ENCODE data around the gene GALNT10. TPM values are rescaled to one million over a fixed set of nuclear protein-coding genes. Genes with fewer than 3 reads are reported as not detected.
A peak's percentile ranks its signal among the peaks of the same experiment; 100 is the strongest.

The GALNT10 gene
- polyA plus RNA-seq, 2 of the 4 experiments (the other 2 are of a cell fraction), result 110 to 156 TPM

DNA sequence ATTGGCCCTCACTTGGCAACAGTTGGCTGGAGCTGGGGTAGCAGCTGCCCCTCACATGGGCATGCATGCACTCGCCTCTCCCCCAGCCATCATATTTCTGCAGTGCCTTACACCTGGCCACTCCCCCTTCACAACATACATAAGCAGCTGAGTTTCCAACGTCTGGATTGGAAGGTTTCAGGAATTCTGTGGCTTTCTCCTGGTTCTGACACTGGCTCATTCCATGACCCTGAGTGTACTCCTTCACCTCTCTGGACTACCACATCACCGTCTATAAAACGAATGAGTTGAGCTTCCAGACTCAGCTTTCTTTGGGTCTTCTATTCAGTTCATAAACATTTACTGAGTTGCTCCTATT, 84.3 kb downstream of the GALNT10 start:
- no peak for FAIRE-seq
- CTCF ChIA-PET, result no interaction called here
- DNase-seq (ENCODE audit: low read depth in 1 of 2, low spot score in 1 of 2), result no peak
- no peak overlapping the region for H3K4me2 ChIP-seq
- TF ChIP-seq, protein P1, sequence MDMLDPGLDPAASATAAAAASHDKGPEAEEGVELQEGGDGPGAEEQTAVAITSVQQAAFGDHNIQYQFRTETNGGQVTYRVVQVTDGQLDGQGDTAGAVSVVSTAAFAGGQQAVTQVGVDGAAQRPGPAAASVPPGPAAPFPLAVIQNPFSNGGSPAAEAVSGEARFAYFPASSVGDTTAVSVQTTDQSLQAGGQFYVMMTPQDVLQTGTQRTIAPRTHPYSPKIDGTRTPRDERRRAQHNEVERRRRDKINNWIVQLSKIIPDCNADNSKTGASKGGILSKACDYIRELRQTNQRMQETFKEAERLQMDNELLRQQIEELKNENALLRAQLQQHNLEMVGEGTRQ (IDR thresholded peaks at IDR 0.05), result no peak
- no peak for TF ChIP-seq JUN (IDR thresholded peaks at IDR 0.05)
- TF ChIP-seq MAZ (IDR thresholded peaks at IDR 0.05; ENCODE audit: borderline replicate concordance, low read depth, low read length), result no peak
- no peak for TF ChIP-seq POLR2A (IDR thresholded peaks at IDR 0.05; ENCODE audit: low read length)
- TF ChIP-seq CHD2 (IDR thresholded peaks at IDR 0.05; ENCODE audit: low read length, partially characterized antibody), result no peak
- TF ChIP-seq CHD4 (IDR thresholded peaks at IDR 0.05; ENCODE audit: borderline replicate concordance), result no peak
- TF ChIP-seq, protein P2, sequence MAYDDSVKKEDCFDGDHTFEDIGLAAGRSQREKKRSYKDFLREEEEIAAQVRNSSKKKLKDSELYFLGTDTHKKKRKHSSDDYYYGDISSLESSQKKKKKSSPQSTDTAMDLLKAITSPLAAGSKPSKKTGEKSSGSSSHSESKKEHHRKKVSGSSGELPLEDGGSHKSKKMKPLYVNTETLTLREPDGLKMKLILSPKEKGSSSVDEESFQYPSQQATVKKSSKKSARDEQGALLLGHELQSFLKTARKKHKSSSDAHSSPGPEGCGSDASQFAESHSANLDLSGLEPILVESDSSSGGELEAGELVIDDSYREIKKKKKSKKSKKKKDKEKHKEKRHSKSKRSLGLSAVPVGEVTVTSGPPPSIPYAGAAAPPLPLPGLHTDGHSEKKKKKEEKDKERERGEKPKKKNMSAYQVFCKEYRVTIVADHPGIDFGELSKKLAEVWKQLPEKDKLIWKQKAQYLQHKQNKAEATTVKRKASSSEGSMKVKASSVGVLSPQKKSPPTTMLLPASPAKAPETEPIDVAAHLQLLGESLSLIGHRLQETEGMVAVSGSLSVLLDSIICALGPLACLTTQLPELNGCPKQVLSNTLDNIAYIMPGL (CRISPR knock-in tag; IDR thresholded peaks at IDR 0.05; ENCODE audit: borderline replicate concordance), result no peak
- TF ChIP-seq POLR2AphosphoS2 (conservative IDR thresholded peaks at IDR 0.05; ENCODE audit: low read length), result no peak
- no peak for TF ChIP-seq MYC (IDR thresholded peaks at IDR 0.05; ENCODE audit: borderline replicate concordance, low read length)
- TF ChIP-seq, protein P3, sequence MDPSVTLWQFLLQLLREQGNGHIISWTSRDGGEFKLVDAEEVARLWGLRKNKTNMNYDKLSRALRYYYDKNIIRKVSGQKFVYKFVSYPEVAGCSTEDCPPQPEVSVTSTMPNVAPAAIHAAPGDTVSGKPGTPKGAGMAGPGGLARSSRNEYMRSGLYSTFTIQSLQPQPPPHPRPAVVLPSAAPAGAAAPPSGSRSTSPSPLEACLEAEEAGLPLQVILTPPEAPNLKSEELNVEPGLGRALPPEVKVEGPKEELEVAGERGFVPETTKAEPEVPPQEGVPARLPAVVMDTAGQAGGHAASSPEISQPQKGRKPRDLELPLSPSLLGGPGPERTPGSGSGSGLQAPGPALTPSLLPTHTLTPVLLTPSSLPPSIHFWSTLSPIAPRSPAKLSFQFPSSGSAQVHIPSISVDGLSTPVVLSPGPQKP (IDR thresholded peaks at IDR 0.05; ENCODE audit: low read depth, low read length), result no peak
- TF ChIP-seq HOXB5 (CRISPR knock-in tag; IDR thresholded peaks at IDR 0.05), result no peak
- TF ChIP-seq FOSB (CRISPR knock-in tag; IDR thresholded peaks at IDR 0.05), result no peak
- TF ChIP-seq ZC3H11A (IDR thresholded peaks at IDR 0.05), result no peak
- TF ChIP-seq FOXS1 (CRISPR knock-in tag; IDR thresholded peaks at IDR 0.05), result no peak
- no peak for TF ChIP-seq RNF2 (IDR thresholded peaks at IDR 0.05; ENCODE audit: borderline replicate concordance, low read depth)
- peaks cover 72% of the 10 kb centered on the region for H3K4me1 ChIP-seq
- no peaks in the 10 kb centered on the region for H3K9me3 ChIP-seq
- WGBS (ENCODE audit: missing lambda C conversion rate), result 58% methylated on average over 4 of the region's 4 CpGs
- POLR2A ChIA-PET, result no interaction called here
- peak overlapping the region in 1 of 2 experiments; percentile 81; a peak in 2 of 6 replicates for H3K27ac ChIP-seq
- 0 out of 6 replicates have a peak, but pooled peaks of 1 of the 2 experiments have one; percentile 8 for ATAC-seq
- no peak overlapping the region for H3K4me3 ChIP-seq

DNA sequence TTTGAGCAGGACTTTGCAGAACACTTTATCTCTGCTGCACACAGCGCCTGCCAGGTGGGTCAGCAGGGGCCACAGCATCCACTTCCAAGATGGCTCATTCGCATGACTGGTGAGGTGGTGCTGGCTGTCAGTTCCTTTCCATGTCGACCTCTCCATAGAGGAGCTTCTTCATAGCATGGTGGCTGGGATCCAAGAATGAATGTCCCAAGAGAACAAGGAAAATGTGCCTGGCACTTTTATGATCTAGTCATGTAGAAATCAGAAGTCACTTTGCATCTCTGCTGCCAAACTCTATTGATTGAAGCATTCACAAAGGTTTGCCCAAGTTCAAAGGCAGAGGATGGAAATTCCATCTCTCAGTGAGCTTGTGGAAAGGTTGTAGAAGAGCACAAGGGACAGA, 85.0 kb downstream of the GALNT10 start:
- FAIRE-seq, result no peak
- Histone ChIP-seq H3K4me3 (no peak overlapping the region), H3K27ac (peak overlapping the region in 1 of 2 experiments; percentile 81; a peak in 2 of 6 replicates), H3K4me1 (peaks cover 72% of the 10 kb centered on the region), H3K9me3 (no peaks in the 10 kb centered on the region), H3K4me2 (no peak overlapping the region)
- DNase-seq (ENCODE audit: low read depth in 1 of 2, low spot score in 1 of 2), result no peak
- ChIA-PET CTCF (interaction anchor here (1.1 kb wide), 1 partner anchor 328 kb away, joined by 3 read pairs; no protein-coding TSS in a partner anchor), POLR2A (no interaction called here)
- 73% methylated on average over 3 of the region's 3 CpGs for WGBS (ENCODE audit: missing lambda C conversion rate)
- no peak for ATAC-seq
- TF ChIP-seq, protein P4, sequence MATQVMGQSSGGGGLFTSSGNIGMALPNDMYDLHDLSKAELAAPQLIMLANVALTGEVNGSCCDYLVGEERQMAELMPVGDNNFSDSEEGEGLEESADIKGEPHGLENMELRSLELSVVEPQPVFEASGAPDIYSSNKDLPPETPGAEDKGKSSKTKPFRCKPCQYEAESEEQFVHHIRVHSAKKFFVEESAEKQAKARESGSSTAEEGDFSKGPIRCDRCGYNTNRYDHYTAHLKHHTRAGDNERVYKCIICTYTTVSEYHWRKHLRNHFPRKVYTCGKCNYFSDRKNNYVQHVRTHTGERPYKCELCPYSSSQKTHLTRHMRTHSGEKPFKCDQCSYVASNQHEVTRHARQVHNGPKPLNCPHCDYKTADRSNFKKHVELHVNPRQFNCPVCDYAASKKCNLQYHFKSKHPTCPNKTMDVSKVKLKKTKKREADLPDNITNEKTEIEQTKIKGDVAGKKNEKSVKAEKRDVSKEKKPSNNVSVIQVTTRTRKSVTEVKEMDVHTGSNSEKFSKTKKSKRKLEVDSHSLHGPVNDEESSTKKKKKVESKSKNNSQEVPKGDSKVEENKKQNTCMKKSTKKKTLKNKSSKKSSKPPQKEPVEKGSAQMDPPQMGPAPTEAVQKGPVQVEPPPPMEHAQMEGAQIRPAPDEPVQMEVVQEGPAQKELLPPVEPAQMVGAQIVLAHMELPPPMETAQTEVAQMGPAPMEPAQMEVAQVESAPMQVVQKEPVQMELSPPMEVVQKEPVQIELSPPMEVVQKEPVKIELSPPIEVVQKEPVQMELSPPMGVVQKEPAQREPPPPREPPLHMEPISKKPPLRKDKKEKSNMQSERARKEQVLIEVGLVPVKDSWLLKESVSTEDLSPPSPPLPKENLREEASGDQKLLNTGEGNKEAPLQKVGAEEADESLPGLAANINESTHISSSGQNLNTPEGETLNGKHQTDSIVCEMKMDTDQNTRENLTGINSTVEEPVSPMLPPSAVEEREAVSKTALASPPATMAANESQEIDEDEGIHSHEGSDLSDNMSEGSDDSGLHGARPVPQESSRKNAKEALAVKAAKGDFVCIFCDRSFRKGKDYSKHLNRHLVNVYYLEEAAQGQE (IDR thresholded peaks at IDR 0.05), result no peak
- TF ChIP-seq EHMT2 (IDR thresholded peaks at IDR 0.05; ENCODE audit: low read depth) (no peak), RARB (CRISPR knock-in tag; IDR thresholded peaks at IDR 0.05) (no peak)
- TF ChIP-seq, protein P2 (CRISPR knock-in tag; IDR thresholded peaks at IDR 0.05; ENCODE audit: borderline replicate concordance), result no peak
